OCI-LY3 (cell line): ENCODE measurements around the gene FSCN2.

Experiments used
- CTCF ChIP-seq: fragments of 200-600, 300-600 bp; sonication (generic); IDR thresholded peaks from 2 replicates; pipeline ENCODE4 v1.5.1; 2014; ENCODE audit warnings: antibody characterized with exemption, low read length, low read depth
- EZH2phosphoT487 ChIP-seq: fragments of 200-600 bp; shearing (Covaris generic); IDR thresholded peaks from 2 replicates; pipeline ENCODE4 v1.6.1; 2018; ENCODE audit warnings: antibody characterized with exemption, mixed run types, low read depth

DNA sequence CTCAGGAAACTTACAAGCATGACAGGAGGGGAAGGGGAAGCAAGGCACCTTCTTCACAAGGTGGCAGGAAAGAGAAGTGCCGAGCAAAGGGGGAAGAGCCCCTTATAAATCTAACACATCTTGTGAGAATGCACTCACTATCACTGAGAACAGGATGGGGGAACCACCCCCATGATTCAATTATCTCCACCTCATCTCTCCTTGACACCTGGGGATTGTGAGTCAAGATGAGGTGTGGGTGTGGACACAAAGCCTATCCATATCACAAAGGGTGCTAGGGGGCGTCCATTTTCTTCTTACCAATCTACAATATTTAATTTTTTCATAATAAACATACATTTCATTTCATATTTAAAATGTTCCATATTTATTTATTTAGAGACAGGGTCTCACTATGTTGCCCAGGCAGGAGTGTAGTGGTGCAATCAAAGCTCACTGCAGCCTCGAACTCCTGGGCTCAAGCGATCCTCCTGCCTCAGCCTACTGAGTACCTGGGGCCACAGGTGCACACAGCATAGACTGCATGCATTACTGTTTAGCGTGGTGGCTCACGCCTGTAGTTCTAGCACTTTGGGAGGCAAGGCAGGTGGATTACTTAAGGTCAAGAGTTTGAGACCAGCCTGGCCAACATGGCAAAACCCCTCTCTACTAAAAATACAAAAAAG, 50.5 kb downstream of the FSCN2 start:
- no peak for TF ChIP-seq CTCF
- TF ChIP-seq EZH2phosphoT487: no peak
